Activated effector memory CD4-positive, alpha-beta T cell treated with anti-CD3 and anti-CD28 coated beads, Interleukin-2, amount 50 U/mL, for 16 hours (primary cell): Measurements from ENCODE around the gene SPTLC2.
"Not testable (repeated sequence)": the region's sequence is repeated elsewhere in the genome, so short reads cannot be mapped to it uniquely, and the experiment has no call there.

Experiments
- DNase-seq: peaks from one replicate; pipeline ENCODE4 v3.0.0-alpha.2; 2020

The SPTLC2 gene

GRCh38 chr14:77543637-77544334 is 72.7 kb downstream of the SPTLC2 start:
- DNase-seq: no peak

- DNase-seq: no peak
Observed at GRCh38 chr14:77543240-77543551, 73.2 kb downstream of the SPTLC2 start.

GRCh38 chr14:77542421-77543239 is 73.8 kb downstream of the SPTLC2 start:
- DNase-seq: no peak

- DNase-seq: no peak
Observed at GRCh38 chr14:77541905-77542304, 74.5 kb downstream of the SPTLC2 start.

GRCh38 chr14:77536951-77537350 is 79.5 kb downstream of the SPTLC2 start:
- not testable (repeated sequence) for DNase-seq

GRCh38 chr14:77531071-77531470 is 85.4 kb downstream of the SPTLC2 start:
- DNase-seq: no peak

- DNase-seq: no peak
Observed at GRCh38 chr14:77529963-77530362, 86.5 kb downstream of the SPTLC2 start.

- no peak for DNase-seq
Observed at GRCh38 chr14:77529213-77529612, 87.2 kb downstream of the SPTLC2 start.

- not testable (repeated sequence) for DNase-seq
Observed at GRCh38 chr14:77528701-77529100, 87.7 kb downstream of the SPTLC2 start.

- DNase-seq: no peak
Observed at GRCh38 chr14:77526266-77526665, 90.2 kb downstream of the SPTLC2 start.

- DNase-seq: no peak
Observed at GRCh38 chr14:77524536-77524935, 91.9 kb downstream of the SPTLC2 start.

GRCh38 chr14:77523109-77523508 is 93.3 kb downstream of the SPTLC2 start:
- DNase-seq: no peak

GRCh38 chr14:77520555-77520954 is 95.9 kb downstream of the SPTLC2 start:
- DNase-seq: no peak

- DNase-seq: no peak
Observed at GRCh38 chr14:77516126-77516525, 100.3 kb downstream of the SPTLC2 start.

- DNase-seq: no peak
Observed at GRCh38 chr14:77511486-77512162, 104.8 kb downstream of the SPTLC2 start.

- no peak for DNase-seq
Observed at GRCh38 chr14:77509366-77509765, 107.1 kb downstream of the SPTLC2 start.

- DNase-seq: no peak
Observed at GRCh38 chr14:77508876-77509275, 107.6 kb downstream of the SPTLC2 start.

GRCh38 chr14:77508249-77508648 is 108.2 kb downstream of the SPTLC2 start:
- DNase-seq: no peak

GRCh38 chr14:77507762-77508161 is 108.7 kb downstream of the SPTLC2 start:
- DNase-seq: no peak

- DNase-seq: peak; percentile 2
Observed at GRCh38 chr14:77505031-77505430, 111.4 kb downstream of the SPTLC2 start.

GRCh38 chr14:77503138-77503537 is 113.3 kb downstream of the SPTLC2 start:
- no peak for DNase-seq

GRCh38 chr14:77502109-77502782 is 114.2 kb downstream of the SPTLC2 start:
- peak; percentile 42 for DNase-seq

- peak; percentile 61 for DNase-seq
Observed at GRCh38 chr14:77498984-77499527, 117.4 kb downstream of the SPTLC2 start.
